ENCODE data around the gene NDEL1. TPM values are rescaled to one million over a fixed set of nuclear protein-coding genes. Genes with fewer than 3 reads are reported as not detected.
"Not testable (repeated sequence)": the region's sequence is repeated elsewhere in the genome, so short reads cannot be mapped to it uniquely, and the experiment has no call there.

Gene NDEL1
- polyA plus RNA-seq, 1 experiment: 72.2 TPM

DNA sequence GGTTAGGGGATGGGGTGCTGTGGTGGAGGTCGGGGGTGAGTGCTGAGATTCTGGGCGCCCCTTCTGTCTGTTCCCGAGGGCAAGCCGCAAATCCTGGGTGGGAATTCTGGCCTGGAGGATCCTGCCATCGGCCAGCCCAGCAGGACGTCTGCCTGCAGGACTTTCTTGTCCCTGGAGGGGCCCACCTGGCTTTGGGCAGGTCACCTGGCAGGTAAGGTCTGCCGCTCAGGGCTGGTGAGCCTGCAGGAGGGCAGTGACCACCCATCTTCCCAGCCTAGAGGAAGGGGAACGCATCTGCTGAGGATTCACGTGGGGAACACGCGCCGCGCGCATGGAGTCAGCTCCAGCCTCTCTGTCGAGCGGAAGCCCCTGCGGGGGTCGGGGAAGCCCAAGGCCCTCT lies 43.4 kb upstream of the NDEL1 start:
- no peak overlapping the region for H3K4me3 ChIP-seq (ENCODE audit: low read depth, low read length)
- no peaks in the 10 kb centered on the region for H3K36me3 ChIP-seq (ENCODE audit: control insufficient read depth, insufficient read depth, low read length)
- no peak for DNase-seq (ENCODE audit: low read depth)
- ChIA-PET CTCF (interaction anchor here (1.0 to 4.7 kb wide), 3 partner anchors 9 to 354 kb away, joined by 3 to 22 read pairs (median 10); no protein-coding TSS in a partner anchor), POLR2A (no interaction called here)
- H3K27me3 ChIP-seq (ENCODE audit: control insufficient read depth, insufficient read depth, low read length): peaks cover 4% of the 10 kb centered on the region
- TF ChIP-seq, protein P1, sequence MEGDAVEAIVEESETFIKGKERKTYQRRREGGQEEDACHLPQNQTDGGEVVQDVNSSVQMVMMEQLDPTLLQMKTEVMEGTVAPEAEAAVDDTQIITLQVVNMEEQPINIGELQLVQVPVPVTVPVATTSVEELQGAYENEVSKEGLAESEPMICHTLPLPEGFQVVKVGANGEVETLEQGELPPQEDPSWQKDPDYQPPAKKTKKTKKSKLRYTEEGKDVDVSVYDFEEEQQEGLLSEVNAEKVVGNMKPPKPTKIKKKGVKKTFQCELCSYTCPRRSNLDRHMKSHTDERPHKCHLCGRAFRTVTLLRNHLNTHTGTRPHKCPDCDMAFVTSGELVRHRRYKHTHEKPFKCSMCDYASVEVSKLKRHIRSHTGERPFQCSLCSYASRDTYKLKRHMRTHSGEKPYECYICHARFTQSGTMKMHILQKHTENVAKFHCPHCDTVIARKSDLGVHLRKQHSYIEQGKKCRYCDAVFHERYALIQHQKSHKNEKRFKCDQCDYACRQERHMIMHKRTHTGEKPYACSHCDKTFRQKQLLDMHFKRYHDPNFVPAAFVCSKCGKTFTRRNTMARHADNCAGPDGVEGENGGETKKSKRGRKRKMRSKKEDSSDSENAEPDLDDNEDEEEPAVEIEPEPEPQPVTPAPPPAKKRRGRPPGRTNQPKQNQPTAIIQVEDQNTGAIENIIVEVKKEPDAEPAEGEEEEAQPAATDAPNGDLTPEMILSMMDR (IDR thresholded peaks at IDR 0.05; ENCODE audit: insufficient read depth, low read depth, low read length): no peak

- POLR2A ChIA-PET: no interaction called here
Measured at GRCh38 chr17:8392674-8393469, 42.8 kb upstream of the NDEL1 start.

DNA sequence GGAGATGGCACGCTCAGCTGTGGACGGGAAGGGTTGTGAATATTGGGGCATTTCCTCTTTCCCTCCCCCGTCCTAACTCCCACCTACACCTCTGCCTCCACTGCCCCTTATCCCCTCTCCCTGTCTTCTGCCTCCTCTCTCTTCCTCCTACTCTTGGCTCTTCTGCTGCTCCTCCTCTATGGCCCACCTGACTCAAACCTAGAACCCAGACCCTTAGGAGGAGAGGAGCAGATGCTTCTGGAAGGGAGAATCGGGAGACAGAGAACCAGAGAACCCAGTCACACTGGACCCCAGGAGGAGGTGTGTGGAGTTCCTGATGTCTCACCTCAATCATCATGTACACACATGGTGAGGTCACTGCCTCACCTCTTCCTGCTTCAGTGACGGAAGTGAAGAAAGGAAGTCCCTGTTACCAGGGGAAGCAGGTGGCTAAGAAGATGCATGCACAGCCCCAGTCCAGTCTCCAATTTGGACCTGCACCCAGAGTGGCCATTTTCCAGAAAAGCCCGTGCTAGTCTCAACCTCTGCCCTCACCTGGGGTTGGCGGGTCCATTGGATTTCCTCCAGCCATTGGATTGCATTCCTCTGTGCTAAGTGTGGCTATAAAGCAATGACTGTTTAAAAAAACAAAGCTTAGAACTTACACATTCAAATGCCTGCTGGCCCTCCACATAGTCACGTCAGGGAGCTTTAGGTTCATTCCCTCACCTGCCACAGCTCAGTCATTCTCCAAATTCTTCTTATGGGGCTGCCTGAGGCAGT lies 42.0 kb upstream of the NDEL1 start:
- TF ChIP-seq, protein P1 (IDR thresholded peaks at IDR 0.05; ENCODE audit: insufficient read depth, low read depth, low read length): no peak
- no peaks in the 10 kb centered on the region for H3K36me3 ChIP-seq (ENCODE audit: control insufficient read depth, insufficient read depth, low read length)
- ChIA-PET CTCF (interaction anchor here (0.6 to 4.7 kb wide), 4 partner anchors 10 to 392 kb away, joined by 3 to 22 read pairs (median 7); no protein-coding TSS in a partner anchor), POLR2A (interaction anchor here (0.6 kb wide), 1 partner anchor 1169 kb away, joined by 4 read pairs; no protein-coding TSS in a partner anchor)
- no peak for DNase-seq (ENCODE audit: low read depth)
- H3K27me3 ChIP-seq (ENCODE audit: control insufficient read depth, insufficient read depth, low read length): peaks cover 9% of the 10 kb centered on the region
- no peak overlapping the region for H3K4me3 ChIP-seq (ENCODE audit: low read depth, low read length)

More at GRCh38 chr17:8392674-8393469, 42.8 kb upstream of the NDEL1 start:
- H3K27me3 ChIP-seq (ENCODE audit: control insufficient read depth, insufficient read depth, low read length): peaks cover 9% of the 10 kb centered on the region
- no peaks in the 10 kb centered on the region for H3K36me3 ChIP-seq (ENCODE audit: control insufficient read depth, insufficient read depth, low read length)
- CTCF ChIA-PET: interaction anchor here (3.4 to 4.7 kb wide), 2 partner anchors 9 to 17 kb away, joined by 10 to 22 read pairs; no protein-coding TSS in a partner anchor
- H3K4me3 ChIP-seq (ENCODE audit: low read depth, low read length): no peak overlapping the region
- no peak for DNase-seq (ENCODE audit: low read depth)
- TF ChIP-seq, protein P1 (IDR thresholded peaks at IDR 0.05; ENCODE audit: insufficient read depth, low read depth, low read length): no peak

DNA sequence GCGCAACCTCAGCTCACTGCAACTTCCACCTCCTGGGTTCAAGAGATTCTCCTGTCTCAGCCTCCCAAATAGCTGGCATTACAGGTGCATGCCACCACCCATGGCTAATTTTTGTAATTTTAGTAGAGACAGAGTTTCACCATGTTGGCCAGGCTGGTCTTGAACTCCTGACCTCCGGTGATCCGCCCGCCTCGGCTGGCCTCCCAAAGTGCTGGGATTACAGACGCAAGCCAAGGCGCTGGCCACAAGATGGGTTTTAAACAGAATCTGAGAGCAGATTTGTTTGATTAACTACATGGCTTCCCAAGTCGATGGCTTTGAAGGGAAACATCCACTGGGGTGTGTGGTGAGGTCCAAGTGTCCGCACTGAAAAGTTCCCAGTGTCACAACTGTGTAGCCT lies 41.2 kb upstream of the NDEL1 start:
- H3K36me3 ChIP-seq (ENCODE audit: control insufficient read depth, insufficient read depth, low read length); H3K4me3 ChIP-seq (ENCODE audit: low read depth, low read length); DNase-seq (ENCODE audit: low read depth); POLR2A ChIA-PET: not testable (repeated sequence)
- peaks cover 11% of the 10 kb centered on the region for H3K27me3 ChIP-seq (ENCODE audit: control insufficient read depth, insufficient read depth, low read length)
- CTCF ChIA-PET: interaction anchor here (1.1 to 4.7 kb wide), 3 partner anchors 11 to 391 kb away, joined by 4 to 22 read pairs (median 10); no protein-coding TSS in a partner anchor

GRCh38 chr17:8397636-8398035 lies 38.0 kb upstream of the NDEL1 start, which contains the start of gene RNF222:
TSS of gene RNF222 (minus strand) at chr17:8397827. CDS start at chr17:8393461, 4,366 bp downstream.
- CTCF ChIA-PET: interaction anchor here (1.1 to 1.7 kb wide), 2 partner anchors 8 to 388 kb away, joined by 4 to 5 read pairs; no protein-coding TSS in a partner anchor
- DNase-seq (ENCODE audit: low read depth): no peak
- POLR2A ChIA-PET: no interaction called here
- Histone ChIP-seq H3K4me3 (ENCODE audit: low read depth, low read length) (no peak within 1 kb of the TSS), H3K36me3 (ENCODE audit: control insufficient read depth, insufficient read depth, low read length) (no peaks in the 10 kb centered on the region), H3K27me3 (ENCODE audit: control insufficient read depth, insufficient read depth, low read length) (peaks cover 15% of the 10 kb centered on the region)
- TF ChIP-seq, protein P1 (IDR thresholded peaks at IDR 0.05; ENCODE audit: insufficient read depth, low read depth, low read length): no peak

Measured in BJ (cell line).